CD4-positive, alpha-beta T cell treated with Interleukin-10 for 1 hour (primary cell): ENCODE measurements around the gene RRAGC.
A peak's percentile ranks its signal among the peaks of the same experiment; 100 is the strongest.
"Not testable (repeated sequence)": the region's sequence is repeated elsewhere in the genome, so short reads cannot be mapped to it uniquely, and the experiment has no call there.

ENCODE experiments used
- DNase-seq: peaks from one replicate; pipeline ENCODE4 v3.0.0-alpha.2; 2020

Gene RRAGC

DNA sequence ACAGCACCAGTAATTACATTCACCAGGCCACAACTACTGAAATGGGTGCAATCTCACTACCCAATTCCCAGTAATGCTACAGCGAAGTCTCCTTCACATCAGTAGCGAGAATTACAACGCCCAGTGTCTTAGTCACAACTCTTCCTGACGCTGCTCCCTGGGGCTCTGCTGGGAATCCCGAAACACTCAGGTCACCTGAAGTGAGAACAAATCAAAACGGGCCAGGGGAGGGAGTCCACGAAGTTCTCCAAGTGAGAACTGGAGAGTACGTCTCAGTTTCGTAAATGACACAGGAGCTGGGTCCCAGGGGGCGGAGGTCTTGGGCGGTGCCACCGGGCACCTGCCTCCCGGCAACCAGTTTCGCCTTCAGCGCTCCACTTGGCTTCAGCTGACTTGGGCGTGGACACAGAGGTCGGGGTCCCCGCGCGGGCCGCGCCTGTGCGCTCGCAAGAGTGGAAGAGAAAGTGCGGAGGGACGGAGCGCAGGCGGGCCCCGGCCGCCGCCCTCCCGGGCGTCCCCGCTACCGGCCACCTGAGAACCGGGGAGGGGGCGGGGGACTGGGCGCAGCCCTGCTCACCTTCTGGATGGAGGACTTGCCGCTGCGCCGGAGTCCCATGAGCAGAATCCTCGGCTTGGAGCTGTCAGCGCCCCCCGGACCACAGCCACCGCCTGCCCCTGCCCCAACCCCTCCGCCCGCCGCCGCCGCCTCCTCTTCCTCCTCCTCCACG, 575 bp downstream of the RRAGC start:
- DNase-seq: peak; percentile 42

DNA sequence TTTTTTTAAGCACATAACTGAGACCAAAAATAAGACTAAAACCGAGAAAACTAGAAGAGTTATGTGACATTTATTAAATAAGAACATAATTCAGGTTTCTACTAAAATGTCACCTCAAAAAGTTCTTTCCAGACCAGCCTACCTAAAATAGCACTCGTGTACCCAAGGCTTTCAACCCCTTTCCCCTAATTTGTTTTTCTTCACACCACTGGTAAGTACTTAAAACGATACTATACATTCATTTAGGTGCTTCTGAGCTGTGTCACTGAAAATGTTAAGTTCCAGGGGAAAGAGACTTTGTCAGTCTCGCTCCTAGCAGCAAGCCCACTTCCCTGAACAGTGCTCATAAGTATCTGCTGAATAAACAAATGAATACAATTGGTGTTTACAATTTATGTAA, 6.8 kb downstream of the RRAGC start:
- no peak for DNase-seq

DNA sequence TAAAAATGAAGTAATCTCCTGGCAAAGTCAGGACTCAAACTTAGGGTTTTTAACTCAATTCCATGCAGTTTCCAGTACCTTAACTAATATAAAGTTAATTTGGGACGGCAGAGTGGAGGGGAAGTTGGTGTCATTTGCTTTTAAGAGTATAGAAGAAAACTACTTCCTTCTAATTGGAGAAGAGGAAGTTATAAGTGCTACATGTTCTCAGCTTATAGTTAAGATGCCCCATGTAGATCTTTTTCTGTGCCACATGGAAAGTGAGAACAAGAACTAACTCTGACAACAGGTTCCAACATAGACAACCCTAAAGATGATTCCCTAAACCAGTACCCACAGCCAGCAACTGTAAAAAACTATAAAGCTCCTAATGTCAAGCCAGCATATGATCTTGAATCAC, 11.5 kb downstream of the RRAGC start:
- DNase-seq: no peak

DNA sequence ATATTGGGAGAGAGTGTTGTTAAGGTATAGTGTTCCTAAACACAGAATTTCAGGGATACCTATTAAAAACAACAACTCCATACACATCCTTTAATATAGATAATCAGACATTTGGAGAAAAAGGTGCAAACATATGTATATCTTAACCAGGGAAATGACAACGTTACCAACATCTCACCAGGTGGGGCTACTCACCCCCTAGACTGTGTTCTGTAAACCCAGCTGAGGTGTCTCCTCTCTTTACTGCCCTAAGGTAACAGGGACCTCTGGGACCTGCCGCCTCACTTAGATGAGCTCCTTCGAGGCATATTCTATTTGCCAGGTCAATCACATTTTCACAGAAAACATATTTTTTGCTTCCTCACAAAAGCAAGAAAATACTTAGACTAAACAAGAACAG, 13.4 kb downstream of the RRAGC start:
- DNase-seq: no peak

DNA sequence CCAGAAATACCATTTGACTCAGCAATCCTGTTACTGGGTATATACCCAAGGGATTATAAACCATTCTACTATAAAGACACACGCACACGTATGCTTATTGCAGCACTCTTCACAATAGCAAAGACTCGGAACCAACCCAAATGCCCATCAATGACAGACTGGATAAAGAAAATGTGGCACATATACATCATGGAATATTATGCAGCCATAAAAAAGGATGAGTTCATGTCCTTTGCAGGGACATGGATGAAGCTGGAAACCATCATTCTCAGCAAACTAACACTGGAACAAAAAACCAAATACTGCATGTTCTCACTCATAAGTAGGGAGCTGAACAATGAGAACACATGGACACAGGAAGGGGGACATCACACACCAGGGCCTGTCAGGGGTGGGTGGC, 14.5 kb downstream of the RRAGC start:
- DNase-seq: not testable (repeated sequence)

DNA sequence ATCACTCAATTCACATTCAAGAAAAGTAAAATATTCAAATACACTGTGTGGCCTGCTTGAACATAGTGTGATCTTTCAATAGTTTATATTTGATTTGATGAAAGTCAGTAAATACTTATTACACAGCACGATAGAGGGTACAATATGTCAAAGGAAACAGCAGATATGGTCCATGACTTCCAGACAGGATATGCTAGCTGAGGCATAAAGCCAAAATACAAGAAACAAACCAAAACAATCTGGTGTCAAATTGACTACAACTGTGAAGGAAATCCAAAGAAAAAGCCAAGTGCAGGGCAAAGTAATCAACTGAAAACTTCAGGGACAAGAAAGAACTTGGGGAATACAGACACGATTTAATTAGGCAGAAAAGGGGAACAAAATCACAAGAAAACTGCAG, 19.3 kb downstream of the RRAGC start:
- DNase-seq: no peak

DNA sequence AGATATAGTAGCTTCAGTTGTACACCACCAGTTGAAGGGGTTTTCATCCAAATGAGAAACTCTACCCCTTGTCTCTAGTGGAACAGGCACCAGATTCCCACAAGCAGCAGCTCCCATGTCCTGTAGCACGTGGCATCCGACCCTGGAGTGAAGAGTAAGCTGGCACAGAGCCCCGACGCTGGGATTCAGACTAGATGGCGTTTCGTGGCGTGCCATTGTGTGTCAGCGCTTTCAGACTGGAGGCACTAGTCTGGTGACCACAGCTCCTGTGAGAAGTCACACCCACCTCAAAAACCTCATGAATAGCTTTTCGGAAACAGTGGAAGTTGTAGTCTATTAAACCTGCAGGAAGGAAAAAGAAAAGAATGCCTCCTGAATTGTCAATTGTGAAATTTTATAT, 20.2 kb downstream of the RRAGC start:
- no peak for DNase-seq

DNA sequence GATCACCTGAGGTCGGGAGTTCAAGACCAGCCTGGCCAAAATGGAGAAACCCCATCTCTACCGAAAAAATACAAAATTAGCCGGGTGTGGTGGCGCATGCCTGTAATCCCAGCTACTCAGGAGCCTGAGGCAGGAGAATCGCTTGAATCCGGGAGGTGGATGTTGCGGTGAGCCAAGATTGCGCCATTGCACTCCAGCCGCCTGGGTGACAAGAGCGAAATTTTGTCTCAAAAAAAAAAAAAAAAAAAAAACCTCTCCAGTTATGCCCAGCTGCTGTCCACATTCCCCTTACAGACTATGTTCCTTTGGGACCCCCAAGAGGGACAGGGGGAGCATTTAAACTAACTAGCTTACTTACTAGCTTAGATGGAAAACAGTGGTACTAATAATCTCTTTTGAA, 23.3 kb downstream of the RRAGC start:
- DNase-seq: not testable (repeated sequence)

DNA sequence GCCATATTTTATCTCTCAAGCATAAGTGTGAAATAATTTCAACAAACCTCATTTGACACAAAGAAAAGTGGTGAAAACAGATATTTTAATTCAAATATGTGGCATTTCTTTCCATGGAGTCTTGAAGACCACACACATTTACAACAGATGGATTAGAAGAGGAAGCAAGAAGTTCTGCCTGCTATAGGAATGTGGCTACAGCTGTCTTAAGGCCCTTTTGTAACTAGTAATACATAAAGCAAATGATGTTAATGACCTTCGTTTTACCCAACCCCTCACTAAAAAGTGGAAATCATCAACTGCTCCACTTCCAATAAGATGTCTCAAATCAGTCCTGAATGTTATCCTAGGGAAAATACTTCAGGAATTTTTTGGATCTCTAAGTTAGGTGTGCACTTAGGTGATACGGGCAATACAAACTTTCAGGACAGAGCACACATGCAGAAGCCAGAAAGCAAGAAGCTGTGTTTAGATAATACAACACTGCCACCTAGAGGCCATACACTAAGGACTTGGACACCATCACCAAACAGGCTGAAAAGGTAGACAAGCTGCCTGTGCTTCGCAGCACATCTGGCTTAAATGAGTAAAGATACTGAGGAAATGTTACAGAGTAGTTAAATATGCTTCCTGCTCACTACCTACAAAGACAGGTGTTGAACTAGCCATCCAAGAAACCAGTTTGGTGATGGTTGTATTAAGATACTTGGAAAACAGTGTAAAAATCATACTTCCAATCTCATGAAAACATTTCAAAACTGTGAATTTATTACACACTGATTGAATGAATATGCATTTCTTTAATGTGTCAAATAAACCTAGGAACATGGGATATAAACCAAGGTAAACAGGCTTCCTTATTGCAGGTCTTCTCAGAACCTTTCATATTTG, 24.4 kb downstream of the RRAGC start:
- DNase-seq: peak; percentile 78

DNA sequence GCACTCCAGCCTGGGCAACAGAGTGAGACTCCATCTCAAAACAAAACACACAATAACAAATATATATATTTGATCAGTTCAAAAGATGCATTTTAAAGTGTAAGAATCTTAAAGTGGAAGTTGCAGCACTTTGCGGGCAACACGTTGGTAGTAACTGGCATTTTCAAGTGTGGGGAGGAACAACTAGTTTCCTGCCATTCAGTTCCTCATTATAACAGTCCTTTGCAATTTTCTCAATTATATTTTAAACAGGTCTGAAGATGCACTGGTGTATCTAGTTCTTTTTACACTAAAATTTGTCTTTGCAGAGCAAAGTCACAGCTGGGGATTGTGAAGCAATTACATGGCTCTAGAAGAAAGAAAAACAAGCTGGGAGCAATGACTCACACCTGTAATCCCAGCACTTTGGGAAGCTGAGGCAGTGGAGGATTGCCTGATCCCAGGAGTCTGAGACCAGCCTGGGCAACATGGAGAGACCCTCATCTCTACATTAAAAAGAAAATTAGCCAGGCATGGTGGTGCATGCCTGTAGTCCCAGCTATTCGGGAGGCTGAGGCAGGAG, 25.3 kb downstream of the RRAGC start:
- no peak for DNase-seq

DNA sequence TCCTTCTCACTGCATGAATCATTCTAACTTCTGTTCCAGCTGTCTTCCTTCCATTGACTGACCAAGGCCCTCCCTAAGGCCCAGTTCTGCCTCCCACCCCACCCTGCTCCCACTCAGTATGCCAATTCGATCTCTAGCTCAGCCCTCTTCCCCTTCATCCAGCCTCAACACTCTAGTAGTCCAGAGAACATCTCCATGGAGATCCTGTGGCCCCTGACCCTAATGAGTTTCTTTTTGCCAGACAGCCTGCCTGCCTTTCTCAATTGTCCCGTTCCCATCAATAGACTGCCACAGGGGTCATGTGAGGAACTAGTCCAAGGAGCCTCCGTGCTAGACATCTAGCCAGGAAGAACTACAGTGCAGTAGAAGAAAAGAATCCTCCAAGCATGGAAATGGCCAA, 26.4 kb downstream of the RRAGC start:
- DNase-seq: no peak

DNA sequence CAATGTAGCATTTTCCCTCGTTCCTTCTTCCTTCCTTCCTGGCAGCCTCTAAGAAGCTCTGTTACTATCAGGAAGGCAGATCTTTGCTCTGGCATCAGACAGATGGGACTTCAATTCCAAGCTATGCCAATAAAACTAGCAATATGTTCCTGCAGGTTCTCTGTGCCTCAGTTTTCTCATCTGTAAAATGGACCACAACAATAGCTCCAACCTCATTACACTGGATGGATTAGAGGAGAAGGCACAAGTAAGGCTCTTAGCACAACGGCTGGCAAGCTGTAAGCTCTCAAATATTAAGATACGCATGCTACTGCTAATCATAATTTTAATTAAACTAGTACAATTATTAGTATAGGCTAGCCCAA, 27.2 kb downstream of the RRAGC start:
- DNase-seq: no peak

DNA sequence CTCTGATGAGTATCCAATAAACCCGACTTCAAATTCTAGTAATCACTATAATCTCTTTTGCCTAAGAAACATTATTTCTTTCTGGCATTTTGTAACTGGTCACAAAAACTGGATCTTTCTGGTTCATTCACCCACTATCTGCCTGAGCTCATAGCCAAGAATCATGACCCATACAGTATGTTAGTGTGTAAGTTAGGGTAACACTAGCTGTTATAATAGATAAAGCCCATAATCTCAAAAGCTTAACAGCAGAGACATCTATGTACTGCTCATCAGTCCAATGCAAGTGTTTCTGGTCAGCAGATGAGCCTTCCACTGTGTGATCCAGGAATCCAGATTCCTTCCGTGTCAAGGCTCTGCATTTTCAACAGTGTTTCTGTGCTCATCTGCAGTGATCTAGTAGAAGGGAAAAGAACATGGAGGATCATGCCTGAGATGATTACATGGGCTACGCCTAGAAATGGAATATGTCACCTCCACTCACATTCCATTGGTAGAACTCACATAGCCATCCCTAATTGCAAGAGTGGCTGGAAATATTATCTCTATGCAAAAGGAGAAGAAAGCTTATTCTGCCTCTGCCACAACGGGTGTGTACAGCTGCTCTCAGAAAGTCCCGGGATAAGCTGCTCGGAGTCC, 27.7 kb downstream of the RRAGC start:
- DNase-seq: no peak

DNA sequence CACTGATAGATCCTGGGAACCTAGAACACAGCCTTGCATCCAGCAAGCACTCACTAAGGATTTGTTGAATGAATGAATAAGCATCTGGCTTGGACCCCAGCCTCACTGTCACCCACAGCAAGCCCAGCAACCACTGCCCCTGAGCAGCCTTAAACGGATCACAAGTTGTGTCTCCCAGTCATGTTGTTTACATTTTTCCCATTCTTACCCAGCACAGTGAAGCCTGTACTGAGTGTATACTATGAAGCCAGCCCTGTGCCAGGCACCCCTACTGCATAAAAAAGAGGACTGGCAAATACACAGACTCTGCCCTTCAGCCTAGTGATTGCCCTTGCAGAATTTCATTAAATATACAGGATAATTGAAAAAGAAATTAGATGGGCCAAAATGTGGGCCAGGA, 30.2 kb downstream of the RRAGC start:
- DNase-seq: no peak

DNA sequence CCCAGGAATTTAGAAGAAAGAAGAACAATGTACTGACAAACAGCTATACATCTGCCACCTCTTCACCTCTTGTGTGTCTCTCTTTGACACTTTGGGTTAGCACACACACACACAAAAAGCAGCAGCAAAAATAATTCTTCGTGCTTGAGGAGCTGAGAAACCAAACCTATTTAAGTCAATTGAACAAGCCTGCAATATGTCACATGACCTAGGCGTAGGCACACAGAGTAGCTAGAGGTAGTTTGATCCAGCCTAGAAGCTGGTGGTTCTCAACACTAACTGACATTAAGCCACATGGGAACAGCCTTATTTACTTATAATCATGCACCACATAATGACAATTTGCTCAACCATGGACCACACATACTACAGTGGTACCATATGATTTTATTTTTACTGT, 32.3 kb downstream of the RRAGC start:
- no peak for DNase-seq

DNA sequence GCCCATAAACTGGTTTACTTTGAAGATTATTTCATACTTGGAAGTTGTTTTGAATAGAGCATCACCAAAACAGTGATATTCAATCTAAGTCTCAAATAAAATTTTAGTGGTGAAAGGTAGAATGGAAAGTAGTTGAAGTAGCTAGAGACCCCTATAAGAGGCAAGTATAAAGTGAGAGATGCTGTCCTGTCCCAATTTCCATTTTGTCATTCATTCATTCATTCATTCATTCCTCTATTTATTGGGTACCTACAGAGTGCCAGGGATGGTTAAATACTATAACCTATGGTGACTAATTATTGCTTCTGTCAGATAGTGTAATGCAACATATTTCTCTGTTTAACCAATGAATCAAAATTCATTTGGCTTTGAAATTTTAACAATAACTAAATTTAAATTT, 32.7 kb downstream of the RRAGC start:
- no peak for DNase-seq

DNA sequence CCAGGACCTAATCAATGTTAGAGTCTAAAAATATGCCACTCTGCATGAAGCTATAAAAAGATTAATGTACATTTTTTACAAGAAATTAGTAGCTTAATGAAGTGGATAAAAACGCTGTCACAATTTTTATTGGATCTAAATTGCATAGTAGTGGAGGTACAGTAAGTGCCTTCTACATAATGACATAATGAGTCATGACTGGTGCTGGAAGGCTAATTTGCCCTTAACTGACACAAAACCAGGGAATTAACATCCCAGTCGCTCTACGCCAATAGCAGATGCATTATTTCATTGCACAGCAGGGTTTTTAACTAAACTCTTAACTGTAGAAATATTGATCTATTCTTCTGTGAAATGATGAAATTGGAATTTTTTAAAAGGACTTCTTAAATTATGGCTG, 33.3 kb downstream of the RRAGC start:
- no peak for DNase-seq

DNA sequence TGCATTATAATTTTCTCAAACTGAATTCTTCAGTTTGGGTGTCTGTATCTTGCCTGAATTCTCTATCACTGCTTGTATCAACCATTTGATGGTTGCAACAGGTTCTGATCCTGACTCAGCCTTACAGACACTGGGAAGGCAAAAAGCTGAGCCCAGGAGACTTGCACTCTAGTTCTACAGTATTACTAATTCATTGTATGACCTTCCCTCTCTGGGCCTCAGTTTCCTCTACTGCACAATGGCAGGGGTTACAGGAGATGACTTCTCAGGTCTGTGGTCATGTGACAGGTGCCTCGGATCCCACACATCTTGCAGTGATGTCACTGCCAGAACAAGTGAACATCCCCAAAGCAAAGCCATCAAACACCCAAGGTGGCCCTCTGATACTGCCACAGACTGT, 38.7 kb downstream of the RRAGC start:
- no peak for DNase-seq

DNA sequence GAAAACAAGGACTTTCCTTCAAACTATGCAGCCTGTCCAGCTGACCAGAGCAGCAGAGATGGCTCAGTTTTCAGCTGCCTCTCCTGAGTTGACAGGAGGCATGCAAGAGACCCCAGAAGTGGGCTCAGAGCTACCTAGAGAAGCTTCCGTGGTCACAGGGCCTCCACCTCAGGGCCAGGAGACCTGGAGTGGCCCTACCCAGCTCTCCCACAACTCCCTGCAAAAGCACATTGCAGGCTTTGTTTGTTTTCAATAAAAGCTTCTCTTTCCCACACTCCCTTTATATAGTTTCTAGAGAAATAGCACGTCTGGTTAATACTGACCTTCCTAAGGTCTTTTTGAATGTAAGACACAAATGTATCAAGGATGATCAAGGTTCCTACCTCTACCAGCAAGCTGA, 40.1 kb downstream of the RRAGC start:
- DNase-seq: no peak

DNA sequence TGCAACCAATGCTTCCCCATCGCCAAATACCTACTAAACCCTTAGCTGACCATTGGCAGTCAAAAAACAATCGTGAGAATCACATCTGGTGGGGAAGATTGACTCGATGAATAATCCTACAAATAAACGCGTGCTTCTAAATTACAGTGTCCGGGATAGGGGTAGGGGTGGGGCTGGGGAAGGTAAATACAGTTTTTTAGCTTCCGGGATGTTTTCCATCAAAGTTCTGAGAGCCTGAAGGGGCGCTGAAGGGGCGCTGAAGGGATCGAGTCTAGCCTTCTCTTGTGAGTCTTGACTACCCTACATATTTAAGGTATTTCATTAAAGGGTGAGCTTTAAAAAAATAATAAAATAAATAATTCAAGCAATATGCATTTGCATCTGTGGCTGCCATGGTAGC, 40.5 kb downstream of the RRAGC start:
- DNase-seq: no peak

DNA sequence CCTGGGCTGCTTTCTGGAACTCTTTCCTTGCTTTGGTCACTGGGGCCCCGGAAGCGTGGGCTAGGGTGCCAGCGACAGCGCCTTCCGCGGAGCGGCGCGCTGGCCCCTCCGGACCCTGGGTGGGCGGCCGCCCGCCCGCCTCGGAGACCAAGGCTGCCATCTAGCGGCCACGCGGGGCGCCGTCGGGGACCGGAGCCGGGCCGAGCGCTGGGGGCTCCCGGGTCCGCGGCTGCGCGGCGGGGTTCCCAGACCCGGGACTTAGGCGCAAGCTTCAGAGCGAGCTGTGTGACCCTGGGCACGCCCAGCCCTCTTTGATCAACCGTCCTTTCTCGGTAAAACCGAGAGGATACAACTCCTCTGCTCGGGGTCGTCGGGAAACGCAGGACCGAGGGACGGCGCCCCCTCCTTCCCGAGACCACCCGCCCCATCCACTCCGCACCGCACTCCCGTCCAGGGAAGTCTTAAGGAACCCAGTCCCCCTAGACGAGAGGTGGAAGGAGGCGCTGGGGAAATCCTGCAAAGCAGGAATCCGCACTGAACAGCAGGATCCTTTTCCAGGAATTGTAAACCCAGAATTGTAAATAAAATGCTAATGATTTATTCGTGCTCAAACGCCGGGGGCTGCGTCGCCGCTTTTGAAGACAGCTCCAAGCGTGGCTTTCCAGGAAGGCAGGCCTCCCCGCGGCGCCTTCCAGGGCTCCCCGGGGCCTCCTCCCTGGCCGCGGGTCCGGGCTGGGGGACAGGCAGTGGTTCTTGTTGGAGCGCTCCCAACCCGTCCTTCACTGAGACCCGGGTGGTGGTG, 41.2 kb downstream of the RRAGC start:
- peak; percentile 32 for DNase-seq

DNA sequence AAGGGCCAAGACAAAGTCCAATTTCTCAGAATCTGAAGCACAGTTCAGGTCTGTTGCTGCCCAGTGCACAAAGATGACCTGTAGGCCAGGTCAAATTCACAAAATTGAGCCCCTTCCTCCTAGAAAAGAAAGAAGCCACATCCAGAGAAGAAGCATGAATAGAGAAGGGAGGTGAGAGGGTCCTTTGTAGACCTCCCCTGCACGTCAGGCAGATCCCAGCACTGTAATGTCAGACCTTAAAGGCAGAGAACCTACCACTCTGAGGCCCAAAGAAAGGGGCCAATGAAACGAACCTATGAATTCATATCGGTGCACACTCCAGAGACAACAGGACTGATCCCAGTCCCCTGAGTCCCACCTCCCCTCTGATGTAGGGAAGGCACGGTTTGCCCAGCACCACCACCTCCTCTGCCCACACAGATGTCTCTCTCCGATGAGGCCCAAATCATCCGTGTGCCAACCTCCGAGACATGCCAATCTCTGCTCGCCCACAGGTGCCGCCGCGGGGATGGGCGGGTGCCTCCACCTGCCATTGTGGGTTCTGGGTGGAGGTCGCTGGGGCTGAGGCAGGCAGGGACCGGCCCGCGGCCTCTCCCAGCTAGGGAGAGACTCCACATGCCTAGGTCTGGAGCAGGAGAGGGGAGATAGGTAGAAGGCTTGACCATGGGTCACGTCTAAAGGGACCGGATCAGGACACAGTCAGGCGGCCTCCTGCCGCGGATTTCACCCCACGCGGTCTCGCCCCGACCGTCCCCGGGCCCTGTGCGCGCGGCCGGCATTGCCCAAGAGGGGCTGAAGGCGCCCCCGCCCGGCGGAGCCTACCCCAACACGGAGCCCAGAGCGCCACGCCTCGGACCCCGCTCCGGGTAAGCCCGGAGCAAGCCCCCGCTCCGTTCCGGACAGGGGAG, 42.1 kb downstream of the RRAGC start:
- DNase-seq: no peak
